ENCODE data around the gene TSPYL2.
A peak's percentile ranks its signal among the peaks of the same experiment; 100 is the strongest.

TSPYL2 gene

GRCh38 chrX:53080628-53081580 is 1.3 kb upstream of the TSPYL2 start:
- DNase-seq (ENCODE audit: low read depth in 2 of 2, low spot score in 1 of 2) = no peak

- no peak for DNase-seq (ENCODE audit: low read depth in 2 of 2, low spot score in 1 of 2)
Observed at GRCh38 chrX:53082773-53083616, 828 bp downstream of the TSPYL2 start.

GRCh38 chrX:53084043-53084570 is 1.9 kb downstream of the TSPYL2 start:
- DNase-seq (ENCODE audit: low read depth in 2 of 2, low spot score in 1 of 2) = no peak

- DNase-seq (ENCODE audit: low read depth in 2 of 2, low spot score in 1 of 2) = no peak
Observed at GRCh38 chrX:53084863-53085262, 2.7 kb downstream of the TSPYL2 start.

GRCh38 chrX:53085661-53086229 is 3.6 kb downstream of the TSPYL2 start:
- no peak for DNase-seq (ENCODE audit: low read depth in 2 of 2, low spot score in 1 of 2)

- DNase-seq (ENCODE audit: low read depth in 2 of 2, low spot score in 1 of 2) = no peak
Observed at GRCh38 chrX:53086464-53086863, 4.3 kb downstream of the TSPYL2 start.

- DNase-seq (ENCODE audit: low read depth in 2 of 2, low spot score in 1 of 2) = no peak
Observed at GRCh38 chrX:53087388-53087831, 5.2 kb downstream of the TSPYL2 start.

GRCh38 chrX:53088136-53088974 is 6.2 kb downstream of the TSPYL2 start:
- DNase-seq (ENCODE audit: low read depth in 2 of 2, low spot score in 1 of 2) = peak in 1 of 2 donors; percentile 57

- DNase-seq (ENCODE audit: low read depth in 2 of 2, low spot score in 1 of 2) = no peak
Observed at GRCh38 chrX:53089224-53089842, 7.2 kb downstream of the TSPYL2 start.

- no peak for DNase-seq (ENCODE audit: low read depth in 2 of 2, low spot score in 1 of 2)
Observed at GRCh38 chrX:53089925-53090324, 7.8 kb downstream of the TSPYL2 start.

GRCh38 chrX:53091354-53091753 is 9.2 kb downstream of the TSPYL2 start:
- DNase-seq (ENCODE audit: low read depth in 2 of 2, low spot score in 1 of 2) = no peak

- no peak for DNase-seq (ENCODE audit: low read depth in 2 of 2, low spot score in 1 of 2)
Observed at GRCh38 chrX:53093177-53093655, 11.0 kb downstream of the TSPYL2 start.

- peak in 1 of 2 donors; percentile 52 for DNase-seq (ENCODE audit: low read depth in 2 of 2, low spot score in 1 of 2)
Observed at GRCh38 chrX:53093748-53094581, 11.8 kb downstream of the TSPYL2 start, which contains the start of gene KANTR. Gene KANTR, plus strand, starts transcription at chrX:53094142. Its CDS starts 30,131 bp downstream, at chrX:53124273.

GRCh38 chrX:53094582-53094905 is 12.4 kb downstream of the TSPYL2 start:
- DNase-seq (ENCODE audit: low read depth in 2 of 2, low spot score in 1 of 2) = no peak

- no peak for DNase-seq (ENCODE audit: low read depth in 2 of 2, low spot score in 1 of 2)
Observed at GRCh38 chrX:53095796-53096195, 13.6 kb downstream of the TSPYL2 start.

- DNase-seq (ENCODE audit: low read depth in 2 of 2, low spot score in 1 of 2) = no peak
Observed at GRCh38 chrX:53114864-53115549, 32.8 kb downstream of the TSPYL2 start.

- no peak for DNase-seq (ENCODE audit: low read depth in 2 of 2, low spot score in 1 of 2)
Observed at GRCh38 chrX:53115550-53115874, 33.3 kb downstream of the TSPYL2 start.

GRCh38 chrX:53116101-53116500 is 33.9 kb downstream of the TSPYL2 start:
- DNase-seq (ENCODE audit: low read depth in 2 of 2, low spot score in 1 of 2) = no peak

All from stimulated activated CD8-positive, alpha-beta memory T cell treated with anti-CD3 and anti-CD28 coated beads, Interleukin-4, amount 100 ng/mL, for 1 hour (primary cell).